HG02981 (cell line): ENCODE results near the gene FAM76A.
"Not testable (repeated sequence)": the region's sequence is repeated elsewhere in the genome, so short reads cannot be mapped to it uniquely, and the experiment has no call there.

Experiments used
- ATAC-seq: cut with Tn5 transposase; IDR thresholded peaks from one replicate; pipeline ENCODE4 v1.9.1; 2021; ENCODE audit warnings: mild to moderate bottlenecking, moderate library complexity; ENCODE audit not compliant: unreplicated experiment

Gene FAM76A

DNA sequence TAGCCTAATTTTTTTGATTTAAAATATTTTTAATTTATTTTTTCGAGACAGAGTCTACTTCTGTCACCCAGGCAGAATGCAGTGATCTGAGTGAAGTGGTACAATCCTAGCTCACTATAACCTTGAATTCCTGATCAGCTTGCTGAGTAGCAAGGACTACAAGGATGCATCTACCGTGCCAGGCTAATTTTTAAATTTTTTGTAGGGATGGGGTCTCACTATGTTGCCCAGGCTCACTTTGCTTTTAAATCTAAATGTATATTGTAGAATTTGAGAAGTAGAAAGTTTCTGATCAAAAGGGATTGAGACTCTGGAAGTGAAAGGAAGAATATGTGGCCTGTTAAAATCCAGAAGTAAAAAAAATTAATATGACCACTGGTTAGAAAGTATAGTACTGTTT lies 48.9 kb downstream of the FAM76A start:
- no peak for ATAC-seq

DNA sequence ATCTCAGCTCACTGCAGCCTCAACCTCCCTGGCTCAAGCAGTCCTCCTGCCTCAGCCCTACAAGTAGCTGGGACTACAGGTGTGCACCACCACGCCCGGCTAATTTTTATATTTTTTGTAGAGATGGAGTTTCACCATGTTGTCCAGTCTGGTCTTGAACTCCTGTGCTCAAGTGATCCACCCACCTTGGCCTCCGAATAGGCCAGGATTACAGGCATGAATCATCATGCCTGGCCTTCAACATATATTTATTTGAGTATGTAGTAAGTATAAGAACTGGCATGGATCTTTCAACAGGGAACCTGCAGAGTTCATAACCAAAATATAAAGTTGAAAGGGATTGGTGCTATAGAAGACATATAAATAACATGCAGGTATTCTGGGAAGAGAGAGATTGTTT lies 49.6 kb downstream of the FAM76A start:
- ATAC-seq: not testable (repeated sequence)

DNA sequence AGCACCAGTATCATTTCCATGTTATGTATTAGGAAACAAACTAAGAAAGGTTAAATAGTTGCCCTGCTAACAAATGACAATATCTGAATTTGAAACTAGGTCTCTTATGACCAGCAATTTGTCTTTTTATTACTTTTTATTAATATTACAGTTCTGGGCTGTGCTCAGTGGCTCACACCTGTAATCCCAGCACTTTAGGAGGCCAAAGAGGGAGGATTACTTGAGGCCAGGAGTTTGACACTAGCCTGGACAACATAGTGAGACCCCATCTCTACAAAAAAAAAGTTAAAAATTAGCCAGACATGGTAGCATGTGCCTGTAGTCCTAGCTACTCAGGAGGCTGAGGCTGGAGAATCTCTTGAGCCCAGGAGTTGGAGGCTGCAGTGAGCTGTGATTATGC lies 50.5 kb downstream of the FAM76A start:
- ATAC-seq: not testable (repeated sequence)

DNA sequence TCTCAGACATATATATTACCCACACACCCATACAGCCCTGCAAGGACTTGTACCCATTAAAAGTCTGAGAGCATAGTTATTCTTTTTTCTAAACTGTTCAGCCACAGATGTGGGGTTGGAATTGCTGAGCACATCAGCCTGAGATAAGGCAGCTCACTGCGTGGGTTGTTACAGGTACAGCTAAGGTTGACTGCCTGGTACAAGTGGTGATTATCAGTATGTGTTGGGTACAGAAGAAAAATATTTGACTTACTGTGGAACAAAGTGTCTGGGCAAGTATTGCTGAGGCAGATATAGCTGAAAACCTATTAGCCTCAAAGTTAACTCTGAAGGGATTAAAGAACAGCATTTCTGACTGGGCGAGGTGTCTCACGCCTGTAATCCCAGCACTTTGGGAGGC lies 52.3 kb downstream of the FAM76A start:
- ATAC-seq: no peak

DNA sequence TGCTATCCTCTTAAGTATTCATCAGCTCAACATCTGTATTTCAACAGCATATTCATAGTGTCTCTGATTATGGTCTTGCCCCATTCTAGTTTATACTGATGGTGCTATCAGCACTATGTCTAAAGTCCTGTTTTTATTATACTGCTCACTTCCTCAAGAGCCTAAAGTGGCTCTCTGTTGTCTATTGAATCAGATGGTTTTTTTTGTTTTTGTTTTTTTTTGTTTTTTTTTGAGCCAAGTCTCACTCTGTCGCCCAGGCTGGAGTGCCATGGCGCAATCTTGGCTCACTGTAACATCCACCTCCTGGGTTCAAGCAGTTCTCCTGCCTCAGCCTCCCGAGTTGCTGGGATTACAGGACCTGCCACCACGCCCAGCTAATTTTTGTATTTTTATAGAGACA lies 53.4 kb downstream of the FAM76A start:
- no peak for ATAC-seq

DNA sequence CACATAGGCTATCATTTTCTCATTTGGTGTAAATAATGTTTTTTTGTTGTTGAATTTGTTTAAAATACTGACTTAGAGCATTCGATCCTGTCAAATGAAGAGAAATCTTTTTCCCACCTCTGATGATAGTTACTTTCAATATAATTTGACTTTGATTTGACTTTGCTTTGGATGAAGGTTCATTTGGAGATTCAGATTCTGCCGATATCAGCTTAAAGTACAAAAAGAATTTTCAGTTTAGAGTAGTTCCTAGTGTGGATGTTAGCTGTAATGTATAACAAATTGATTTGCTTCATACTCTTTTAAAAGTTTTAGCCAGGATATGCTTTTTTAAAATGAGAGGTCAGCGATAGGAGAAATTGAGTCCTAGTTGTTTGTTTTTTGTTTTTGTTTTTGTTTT lies 57.2 kb downstream of the FAM76A start:
- no peak for ATAC-seq

DNA sequence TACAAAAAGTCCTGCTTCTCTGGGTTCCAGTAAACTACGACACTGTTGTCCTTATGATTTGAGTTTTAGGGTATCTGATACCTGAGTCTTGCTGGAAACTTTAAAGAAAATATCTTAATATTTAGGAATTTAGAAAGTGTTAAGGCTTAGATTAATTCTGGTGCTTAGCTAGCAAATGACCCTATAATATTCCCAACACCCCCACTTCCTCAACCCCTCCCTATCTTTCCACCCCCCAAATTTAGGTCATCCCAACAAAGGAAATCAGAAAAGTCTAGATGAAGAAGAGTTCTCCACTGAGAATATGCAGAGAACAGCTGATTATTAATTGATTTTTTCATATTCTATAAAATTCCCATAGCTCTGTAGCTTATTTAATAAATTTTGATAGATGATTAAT lies 58.9 kb downstream of the FAM76A start:
- ATAC-seq: no peak

DNA sequence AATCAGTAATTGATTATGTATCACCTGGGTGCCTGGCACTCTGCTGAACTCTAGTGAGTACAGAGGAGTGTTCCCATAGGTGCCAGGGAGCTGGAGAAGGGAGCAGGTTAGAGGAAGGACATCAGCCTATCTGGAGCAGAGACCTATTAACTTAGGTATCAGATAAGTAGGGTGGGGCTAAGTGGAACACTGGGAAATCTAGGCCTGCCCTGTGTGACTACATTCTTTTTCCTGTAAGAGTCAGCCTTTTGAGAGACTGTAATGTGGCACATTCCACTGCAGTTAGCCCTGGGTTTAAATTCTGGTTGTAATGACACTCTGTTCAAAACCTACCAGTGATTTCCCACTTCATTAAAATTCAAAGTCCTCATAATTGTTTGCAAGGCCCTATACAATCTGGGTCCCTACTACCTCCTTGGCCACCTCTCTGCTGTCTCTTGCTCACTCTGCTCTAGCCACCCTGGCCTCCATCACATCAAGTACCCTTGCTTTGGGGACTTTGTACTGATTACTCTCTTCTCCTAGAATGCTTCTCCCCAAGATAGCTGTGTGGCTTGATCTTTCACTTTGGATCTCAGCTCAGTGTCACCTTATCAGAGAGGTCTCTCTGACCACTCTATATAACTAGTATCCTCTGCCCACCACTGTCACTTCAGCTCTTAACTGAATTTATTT lies 60.2 kb downstream of the FAM76A start:
- ATAC-seq: no peak

DNA sequence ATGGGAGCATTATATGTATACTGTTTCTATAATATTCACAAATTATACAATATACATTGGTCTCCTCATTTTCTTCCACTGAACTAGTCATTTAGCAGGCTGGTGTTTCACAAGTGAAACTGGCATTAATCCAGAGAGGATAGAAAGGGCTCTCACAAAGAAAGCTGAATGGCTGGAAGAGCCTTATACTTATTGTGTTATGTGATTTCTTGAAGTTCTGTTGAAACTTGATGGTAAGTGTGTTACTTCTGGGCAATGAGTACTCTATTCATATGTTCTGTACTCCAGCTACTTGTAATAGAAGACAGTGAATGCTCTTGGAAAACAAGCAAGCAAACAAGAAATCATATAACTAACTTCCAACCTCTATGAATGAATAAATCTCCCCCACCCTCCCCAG lies 62.1 kb downstream of the FAM76A start:
- ATAC-seq: no peak

DNA sequence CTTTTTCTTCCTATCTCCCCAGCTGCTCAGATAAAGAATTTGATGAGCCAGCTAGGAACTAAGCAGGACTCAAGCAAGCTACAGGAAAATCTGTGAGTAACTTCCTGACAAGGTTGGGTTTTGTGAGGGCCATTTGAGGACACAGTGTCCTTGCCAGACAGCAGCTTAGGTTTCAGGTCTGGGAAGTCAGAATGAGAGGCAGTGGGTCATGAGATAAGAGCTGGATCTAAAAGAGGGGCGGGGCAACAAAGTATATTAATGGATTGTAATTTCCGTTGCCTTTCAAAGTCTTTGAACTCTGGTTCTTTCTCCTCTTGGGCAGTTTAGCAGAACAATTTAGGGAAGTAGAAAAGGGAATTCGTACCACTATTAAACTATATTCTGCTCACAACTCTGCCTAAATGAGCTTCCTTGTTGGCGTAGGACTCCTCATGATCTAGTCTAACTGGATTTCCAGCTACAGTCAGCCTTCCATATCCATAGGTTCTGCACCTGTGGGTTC lies 63.8 kb downstream of the FAM76A start:
- no peak for ATAC-seq

DNA sequence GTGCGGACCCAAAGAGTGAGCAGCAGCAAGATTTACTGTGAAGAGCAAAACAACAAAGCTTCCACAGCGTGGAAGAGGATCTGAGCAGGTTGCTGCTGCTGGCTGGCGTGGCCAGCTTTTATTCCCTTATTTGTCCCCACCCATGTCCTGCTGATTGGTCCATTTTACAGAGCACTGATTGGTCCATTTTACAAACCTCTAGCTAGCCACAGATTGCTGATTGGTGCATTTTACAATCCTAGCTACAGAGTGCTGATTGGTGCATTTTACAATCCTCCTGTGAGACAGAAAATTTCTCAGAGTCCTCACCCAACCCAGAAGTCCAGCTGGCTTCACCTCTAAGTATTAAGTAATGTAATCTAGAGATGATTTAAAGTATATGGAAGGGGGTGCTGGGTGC lies 64.5 kb downstream of the FAM76A start:
- ATAC-seq: not testable (repeated sequence)

DNA sequence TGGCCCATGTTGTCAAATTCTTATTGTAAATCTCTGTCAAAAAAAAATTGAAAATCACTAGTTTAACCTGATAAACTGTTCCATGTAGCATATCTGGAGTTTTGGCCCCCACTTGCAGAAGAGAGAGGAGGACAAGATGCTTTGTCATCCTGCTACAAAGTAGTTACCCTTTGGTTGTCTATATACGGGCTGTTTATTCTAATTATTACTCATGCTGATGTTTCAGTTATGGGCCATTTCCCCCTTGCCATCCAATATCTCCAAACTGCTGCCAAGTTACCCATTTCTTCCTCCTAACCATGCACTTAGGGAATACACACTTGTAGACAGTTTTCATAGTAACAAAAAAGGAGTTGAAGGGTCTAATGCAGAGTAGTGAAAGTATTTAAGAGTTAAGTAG lies 69.8 kb downstream of the FAM76A start:
- ATAC-seq: no peak

DNA sequence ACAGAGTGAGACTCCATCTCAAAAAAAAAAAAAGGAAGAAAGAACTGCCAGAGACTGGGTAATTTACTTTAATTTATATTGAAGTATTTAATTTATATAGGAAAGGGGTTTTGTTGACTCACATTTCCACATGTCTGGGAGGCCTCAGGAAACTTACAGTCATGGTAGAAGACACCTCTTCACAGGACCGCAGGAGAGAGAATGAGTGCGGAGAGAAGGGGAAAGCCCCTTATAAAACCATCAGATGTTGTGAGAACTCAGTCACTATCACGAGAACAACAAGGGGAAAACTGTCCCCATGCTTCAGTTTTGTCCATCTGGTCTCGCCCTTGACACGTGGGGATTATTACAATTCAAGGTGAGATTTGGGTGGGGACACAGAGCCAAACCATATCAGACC lies 79.0 kb downstream of the FAM76A start:
- no peak for ATAC-seq

DNA sequence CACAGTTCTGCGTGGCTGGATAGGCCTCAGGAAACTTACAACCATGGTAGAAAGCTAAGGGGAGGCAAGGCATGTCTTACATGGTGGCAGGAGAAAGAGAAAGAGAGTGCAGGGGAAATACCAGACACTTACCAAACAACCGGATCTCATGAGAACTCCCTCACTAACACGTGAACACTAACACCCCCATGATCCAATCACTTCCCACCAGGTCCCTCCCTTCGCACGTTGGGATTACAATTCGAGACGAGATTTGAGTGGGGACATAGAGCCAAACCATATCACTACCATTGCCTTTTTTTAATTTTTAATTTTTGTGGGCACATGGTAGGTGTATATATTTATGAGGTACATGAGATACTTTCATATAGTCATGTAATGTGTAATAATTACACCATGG lies 81.0 kb downstream of the FAM76A start:
- no peak for ATAC-seq

DNA sequence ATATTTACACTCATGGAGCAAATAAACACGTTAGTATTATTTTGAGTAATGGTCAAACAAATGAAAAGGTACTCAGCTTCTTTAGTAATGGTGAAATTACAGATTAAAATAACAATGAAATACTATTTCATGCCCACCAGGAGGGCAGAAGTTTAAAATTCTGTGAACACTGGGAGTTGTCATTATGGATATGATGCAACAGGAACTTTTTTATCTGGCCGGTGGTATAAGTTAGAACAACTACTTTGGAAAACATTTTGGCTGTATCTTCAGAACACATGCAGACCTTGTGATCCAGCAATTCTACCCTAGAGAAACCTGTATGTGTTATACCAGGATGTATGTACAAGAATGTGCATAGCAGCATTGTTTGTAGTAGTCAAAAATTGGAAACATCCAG lies 81.6 kb downstream of the FAM76A start:
- no peak for ATAC-seq

DNA sequence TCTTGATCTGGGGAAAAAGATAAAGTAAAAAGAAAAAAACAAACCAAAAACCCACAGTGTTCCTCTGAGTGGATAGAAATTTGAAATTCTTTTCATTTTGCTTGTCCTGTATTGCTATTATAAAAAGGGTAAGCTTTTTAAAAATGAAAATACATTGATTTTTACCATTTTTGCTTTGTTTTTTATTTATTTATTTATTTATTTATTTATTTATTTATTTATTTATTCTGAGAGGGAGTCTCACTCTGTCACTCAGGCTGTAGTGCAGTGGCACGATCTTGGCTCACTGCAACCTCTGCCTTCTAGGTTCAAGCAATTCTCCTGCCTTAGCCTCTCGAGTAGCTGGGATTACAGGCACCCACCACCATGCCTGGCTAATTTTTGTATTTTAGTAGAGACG lies 82.4 kb downstream of the FAM76A start:
- not testable (repeated sequence) for ATAC-seq

DNA sequence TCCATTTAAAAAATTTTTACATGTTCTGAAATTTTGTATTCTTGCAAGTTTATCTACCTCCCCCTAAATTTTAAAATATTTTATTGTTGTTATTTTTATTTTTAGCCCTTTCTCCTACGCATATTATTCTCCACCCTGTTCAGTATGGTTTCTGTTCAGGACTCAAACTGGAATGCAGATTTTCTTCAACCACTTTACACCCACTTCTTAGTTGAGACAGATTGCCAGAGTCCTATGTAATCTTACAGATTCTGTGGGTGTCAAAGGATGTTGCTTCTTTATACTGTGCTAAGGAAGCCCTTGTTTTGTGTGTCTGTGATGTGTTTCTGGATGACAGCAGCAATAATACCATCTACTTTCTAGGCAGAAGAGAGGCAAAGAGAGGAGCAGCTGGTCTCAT lies 84.1 kb downstream of the FAM76A start:
- ATAC-seq: no peak

DNA sequence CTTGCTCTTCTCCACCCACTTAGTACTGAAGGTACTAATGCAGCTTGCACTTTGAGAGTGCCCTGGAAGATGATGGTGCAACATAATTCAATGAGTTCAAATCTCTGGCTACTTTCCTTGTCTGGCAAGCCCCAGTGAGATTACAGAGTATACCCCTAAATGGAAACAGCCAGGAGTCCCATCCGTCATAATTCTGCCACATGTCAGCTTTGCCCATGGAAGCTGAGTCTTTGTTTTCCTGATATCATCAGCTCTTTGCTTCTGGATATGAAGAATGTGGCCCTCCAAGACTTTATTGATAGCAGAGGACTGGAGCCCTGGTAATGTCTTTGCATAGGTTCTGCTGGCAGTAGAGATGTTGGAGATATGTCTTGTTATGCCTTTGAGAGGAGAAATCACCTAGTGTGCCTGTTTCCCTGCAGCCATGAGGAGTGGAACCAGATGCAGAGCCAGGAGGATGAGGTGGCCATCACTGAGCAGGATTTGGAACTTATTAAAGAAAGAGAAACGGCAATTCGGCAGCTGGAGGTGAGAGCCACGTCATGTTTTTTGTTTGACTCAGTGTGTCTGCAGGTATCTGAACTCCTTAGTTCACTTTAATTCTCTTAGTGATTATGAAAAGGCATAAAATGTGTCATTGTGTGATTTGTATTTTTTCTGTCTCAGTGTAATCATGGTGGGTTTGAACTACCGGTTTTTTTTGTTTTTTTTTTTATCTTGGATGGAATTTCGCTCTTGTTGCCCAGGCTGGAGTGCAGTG lies 86.2 kb downstream of the FAM76A start:
- no peak for ATAC-seq
